Measurements from ENCODE around the gene PFDN1.
"Not testable (repeated sequence)": the region's sequence is repeated elsewhere in the genome, so short reads cannot be mapped to it uniquely, and the experiment has no call there.

The PFDN1 gene

DNA sequence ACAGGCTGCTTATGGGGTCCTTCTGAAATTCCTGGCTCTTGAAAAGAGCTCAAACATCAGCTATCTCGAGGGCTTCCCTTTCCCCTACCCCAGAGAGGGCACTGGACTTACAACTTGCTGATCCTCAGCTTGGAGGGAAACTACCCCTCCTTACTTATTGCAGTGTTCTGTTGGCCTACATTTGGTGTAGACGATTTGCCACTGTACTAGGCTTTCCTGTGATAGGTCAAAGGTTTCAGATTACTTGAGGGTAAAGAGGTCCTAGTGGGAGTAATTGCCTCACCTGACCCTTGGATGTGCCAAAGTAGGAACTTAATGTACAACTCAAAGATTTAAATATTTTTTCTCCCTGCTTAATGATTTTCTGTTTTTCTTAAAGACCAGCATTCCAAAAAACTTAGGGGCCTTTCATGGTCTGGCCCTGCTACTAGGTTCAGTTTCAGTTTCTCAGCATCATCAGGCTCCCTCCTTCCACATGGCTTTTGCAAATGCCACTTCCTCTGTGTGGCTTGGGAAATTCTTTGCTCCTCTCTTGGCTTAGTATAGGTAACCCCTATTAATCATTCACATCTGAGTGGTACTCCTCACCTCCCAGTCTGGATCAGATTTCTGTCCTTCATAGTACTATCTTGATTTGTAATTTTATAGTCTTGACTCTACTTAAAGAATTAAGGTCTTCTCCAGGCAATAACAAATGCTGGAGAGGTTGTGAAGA is 95.5 kb downstream of the PFDN1 start:
- no peak for DNase-seq

DNA sequence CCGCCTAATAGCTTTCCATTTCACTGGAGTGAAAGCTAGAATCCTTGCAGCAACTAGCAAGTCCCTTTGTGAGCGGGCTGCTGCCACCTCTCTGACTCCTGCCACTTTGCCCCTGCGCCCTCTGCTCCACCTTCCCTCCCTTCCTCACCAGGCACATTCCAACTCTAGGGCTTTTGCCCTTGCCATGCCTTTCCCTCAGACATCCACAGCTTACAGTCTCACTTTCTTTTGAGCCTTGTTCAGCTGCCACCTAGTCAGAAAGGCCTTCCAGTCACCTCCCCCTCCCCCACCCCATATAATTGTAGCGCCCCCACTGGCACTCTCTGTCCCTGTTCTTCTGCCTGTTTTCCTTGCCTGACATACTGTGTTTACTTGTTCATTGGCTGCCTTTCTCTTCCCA is 96.9 kb downstream of the PFDN1 start:
- DNase-seq = no peak

DNA sequence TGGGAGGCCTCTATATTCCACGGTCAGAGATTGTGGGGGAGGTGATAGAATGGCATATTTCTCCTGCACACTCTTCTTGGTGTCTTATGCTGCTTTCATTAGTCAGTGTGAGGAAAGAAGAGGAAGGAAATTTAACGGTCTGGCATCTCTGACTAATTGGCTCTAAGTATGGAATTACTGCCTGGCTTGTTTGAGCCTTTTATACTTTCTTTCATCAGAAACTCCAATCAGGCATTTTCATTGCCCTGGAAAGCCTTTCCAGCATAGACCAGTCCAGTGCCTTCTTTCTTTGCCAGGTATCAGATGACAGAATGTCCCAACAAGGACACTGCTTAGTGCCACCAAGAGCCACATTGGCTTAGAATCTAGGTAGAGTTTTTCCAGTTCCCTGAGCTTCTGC is 97.7 kb downstream of the PFDN1 start:
- DNase-seq = no peak

DNA sequence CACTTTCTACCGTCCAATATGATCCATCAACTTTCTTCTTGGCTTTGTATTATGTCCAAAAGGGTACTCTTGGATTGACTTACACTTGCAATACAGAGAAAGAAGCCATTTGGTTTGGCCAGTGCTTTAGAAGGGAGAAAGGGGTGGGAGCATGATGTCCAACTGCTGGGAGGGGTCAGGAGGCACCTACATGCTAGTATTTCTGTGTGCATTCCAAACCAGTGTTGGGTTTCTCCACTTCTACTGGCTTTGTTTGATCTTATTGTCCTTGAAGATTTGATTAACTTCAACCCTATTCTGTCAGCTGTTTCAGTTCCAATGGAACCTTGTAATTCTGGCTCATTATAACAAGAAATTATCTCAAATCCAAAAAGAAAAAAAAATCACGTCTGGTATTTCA is 100.3 kb downstream of the PFDN1 start:
- no peak for DNase-seq

DNA sequence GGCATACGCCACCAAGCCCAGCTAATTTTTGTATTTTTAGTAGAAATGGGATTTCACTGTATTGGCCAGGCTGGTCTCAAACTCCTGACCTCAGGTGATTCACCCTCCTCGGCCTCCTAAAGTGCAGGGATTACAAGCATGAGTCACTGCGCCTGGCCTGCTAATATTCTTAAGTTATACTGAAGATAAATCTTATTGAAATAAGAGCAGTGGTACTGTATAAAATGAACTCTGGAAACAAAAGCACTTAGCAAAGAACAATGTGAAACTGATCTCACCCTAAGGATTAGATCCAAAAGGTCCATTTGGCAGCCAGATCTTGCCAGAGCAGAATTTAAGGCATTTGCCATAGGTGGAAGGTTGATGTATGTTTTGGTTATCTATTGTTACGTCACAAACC is 100.8 kb downstream of the PFDN1 start:
- no peak for DNase-seq

DNA sequence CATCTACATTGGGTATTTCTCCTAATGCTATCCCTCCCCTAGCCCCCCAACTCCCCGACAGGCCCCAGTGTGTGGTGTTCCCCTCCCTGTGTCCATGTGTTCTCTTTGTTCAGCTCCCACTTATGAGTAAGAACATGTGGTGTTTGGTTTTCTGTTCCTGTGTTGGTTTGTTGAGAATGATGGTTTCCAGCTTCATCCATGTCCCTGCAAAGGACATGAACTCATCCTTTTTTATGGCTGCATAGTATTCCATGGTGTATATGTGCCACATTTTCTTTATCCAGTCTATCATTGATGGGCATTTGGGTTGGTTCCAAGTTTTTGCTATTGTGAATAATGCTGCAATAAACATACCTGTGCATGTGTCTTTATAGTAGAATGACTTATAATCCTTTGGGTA is 104.0 kb downstream of the PFDN1 start:
- DNase-seq = not testable (repeated sequence)

DNA sequence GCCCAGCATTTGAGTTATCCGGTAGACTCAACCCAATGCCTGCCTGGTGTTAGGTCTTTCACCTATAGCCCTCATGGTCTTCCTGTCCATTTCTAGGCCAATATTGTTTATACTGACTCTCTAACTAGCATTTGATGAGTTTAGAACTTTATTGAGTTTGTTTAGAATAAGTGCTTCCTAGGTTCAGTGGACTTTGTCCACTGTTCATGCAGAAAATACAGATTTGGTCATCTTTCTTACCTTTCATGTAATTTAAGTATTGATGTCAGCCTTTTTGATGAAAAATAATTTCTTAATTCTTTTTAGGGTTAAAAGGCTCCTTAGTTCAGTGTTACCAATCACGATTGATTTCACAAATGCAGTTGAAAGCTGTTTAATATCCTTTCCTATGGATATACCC is 105.9 kb downstream of the PFDN1 start:
- no peak for DNase-seq

DNA sequence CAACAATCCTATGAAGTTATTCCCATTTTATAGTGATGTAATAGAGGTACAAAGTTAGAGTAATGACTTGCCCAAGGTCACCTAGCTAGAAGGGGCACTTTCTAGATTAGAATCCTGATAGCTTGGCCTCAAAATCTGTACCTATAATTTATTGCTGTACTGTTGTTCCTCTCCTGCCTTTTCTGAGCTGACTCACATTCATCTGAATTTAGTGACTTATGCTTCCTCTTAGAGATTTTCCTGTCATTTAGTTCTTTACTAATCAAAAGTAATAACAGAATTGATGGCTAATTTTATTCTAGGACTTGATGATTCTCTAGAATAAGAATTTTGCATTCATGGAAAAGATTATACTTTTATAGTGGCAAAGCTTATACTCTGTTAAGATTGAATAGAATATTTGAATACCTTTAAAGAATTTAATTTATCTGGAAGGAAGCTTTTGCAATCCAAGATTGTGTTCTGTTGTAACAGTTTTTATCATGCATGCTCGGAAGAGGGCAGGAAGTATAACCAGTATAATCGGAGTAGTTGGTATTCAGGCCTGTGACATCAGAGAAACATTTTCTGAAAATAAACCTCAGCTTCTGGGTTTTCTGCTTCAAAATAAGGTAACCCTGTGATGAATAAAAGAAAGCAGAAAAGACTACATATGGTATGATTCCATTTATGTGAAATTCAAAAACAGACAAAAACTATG is 106.6 kb downstream of the PFDN1 start:
- DNase-seq = no peak
